Osteocyte (in vitro differentiated cells): ENCODE results near the gene MSLN. TPM values are rescaled to one million over a fixed set of nuclear protein-coding genes. Genes with fewer than 3 reads are reported as not detected.

ENCODE experiments used
- DNase-seq: peaks from one replicate; pipeline ENCODE4 v3.0.0; 2021; ENCODE audit warnings: mixed read lengths; ENCODE audit not compliant: unreplicated experiment; ENCODE audit errors: extremely low spot score
- H3K27ac Mint-ChIP-seq: one replicate; pipeline ENCODE4 v1.8.0; 2021; ENCODE audit warnings: mild to moderate bottlenecking, mixed read lengths; ENCODE audit not compliant: unreplicated experiment
- H3K27me3 Mint-ChIP-seq: one replicate; pipeline ENCODE4 v1.8.0; 2021; ENCODE audit warnings: mixed read lengths; ENCODE audit not compliant: unreplicated experiment
- H3K36me3 Mint-ChIP-seq: one replicate; pipeline ENCODE4 v1.8.0; 2021; ENCODE audit warnings: mixed read lengths; ENCODE audit not compliant: unreplicated experiment
- H3K4me1 Mint-ChIP-seq: one replicate; pipeline ENCODE4 v1.8.0; 2021; ENCODE audit warnings: mixed read lengths; ENCODE audit not compliant: unreplicated experiment
- H3K4me3 Mint-ChIP-seq: one replicate; pipeline ENCODE4 v1.8.0; 2021; ENCODE audit warnings: mild to moderate bottlenecking, moderate library complexity, mixed read lengths; ENCODE audit not compliant: unreplicated experiment
- H3K9me3 Mint-ChIP-seq: one replicate; pipeline ENCODE4 v1.8.0; 2021; ENCODE audit warnings: mixed read lengths; ENCODE audit not compliant: unreplicated experiment
- total RNA-seq: library from RNA; stranded (reverse); gene quantifications from 2 replicates; pipeline ENCODE4 v1.2.1, GENCODE V29; 2021
- TF ChIP-seq, protein P1 (sequence below): fragments of 200-600 bp; sonication (generic); IDR thresholded peaks from 2 replicates; pipeline ENCODE4 v1.5.0; 2021; ENCODE audit warnings: antibody characterized with exemption, mild to moderate bottlenecking, moderate library complexity

MSLN gene
- total RNA-seq, 1 donor from 2014 or later: 0.19 TPM

DNA sequence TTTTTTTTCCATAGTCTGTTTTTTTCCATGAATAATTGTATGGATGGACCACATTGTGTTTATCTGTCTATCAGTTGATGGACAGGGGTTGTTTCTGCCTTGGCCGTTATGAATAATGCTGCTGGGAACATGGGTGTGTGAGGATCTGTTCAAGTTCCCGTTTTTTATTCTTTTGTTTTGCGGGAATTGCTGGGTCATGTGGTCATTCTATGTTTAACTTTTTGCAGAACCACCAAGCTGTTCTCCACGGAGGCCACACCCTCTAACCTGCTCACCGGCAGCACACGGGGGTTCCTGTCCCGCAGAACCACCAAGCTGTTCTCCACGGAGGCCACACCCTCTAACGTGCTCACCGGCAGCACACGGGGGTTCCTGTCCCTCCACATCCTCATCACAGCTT lies 5.9 kb upstream of the MSLN start:
- peaks cover 8% of the 10 kb centered on the region for H3K27me3 Mint-ChIP-seq
- peaks cover 4% of the 10 kb centered on the region for H3K9me3 Mint-ChIP-seq
- no peaks in the 10 kb centered on the region for H3K36me3 Mint-ChIP-seq

DNA sequence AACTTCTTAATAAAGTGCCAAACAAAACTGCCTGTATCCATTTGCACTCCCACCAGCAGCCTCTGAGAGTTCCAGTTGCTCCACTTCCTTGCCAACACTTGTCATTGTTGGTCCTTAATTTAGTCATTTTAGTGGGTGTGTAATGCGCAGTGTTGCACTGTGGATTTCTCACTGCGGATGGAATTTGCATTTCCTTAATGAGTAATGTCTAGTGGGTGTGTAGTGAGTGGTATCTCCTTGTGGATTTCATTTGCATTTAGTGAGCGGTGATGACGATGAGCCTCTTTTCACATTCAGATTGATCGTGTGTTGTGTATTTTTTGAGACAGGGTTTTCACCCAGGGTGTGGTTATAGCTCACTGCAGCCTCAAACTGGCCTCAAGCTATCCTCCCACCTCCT lies 4.1 kb upstream of the MSLN start:
- no peak overlapping the region for H3K27ac Mint-ChIP-seq
- peaks cover 5% of the 10 kb centered on the region for H3K27me3 Mint-ChIP-seq
- H3K4me1 Mint-ChIP-seq: peaks cover 2% of the 10 kb centered on the region
- no peak overlapping the region for H3K4me3 Mint-ChIP-seq
- no peaks in the 10 kb centered on the region for H3K36me3 Mint-ChIP-seq
- no peak for DNase-seq
- peaks cover 4% of the 10 kb centered on the region for H3K9me3 Mint-ChIP-seq
- TF ChIP-seq, protein P1, sequence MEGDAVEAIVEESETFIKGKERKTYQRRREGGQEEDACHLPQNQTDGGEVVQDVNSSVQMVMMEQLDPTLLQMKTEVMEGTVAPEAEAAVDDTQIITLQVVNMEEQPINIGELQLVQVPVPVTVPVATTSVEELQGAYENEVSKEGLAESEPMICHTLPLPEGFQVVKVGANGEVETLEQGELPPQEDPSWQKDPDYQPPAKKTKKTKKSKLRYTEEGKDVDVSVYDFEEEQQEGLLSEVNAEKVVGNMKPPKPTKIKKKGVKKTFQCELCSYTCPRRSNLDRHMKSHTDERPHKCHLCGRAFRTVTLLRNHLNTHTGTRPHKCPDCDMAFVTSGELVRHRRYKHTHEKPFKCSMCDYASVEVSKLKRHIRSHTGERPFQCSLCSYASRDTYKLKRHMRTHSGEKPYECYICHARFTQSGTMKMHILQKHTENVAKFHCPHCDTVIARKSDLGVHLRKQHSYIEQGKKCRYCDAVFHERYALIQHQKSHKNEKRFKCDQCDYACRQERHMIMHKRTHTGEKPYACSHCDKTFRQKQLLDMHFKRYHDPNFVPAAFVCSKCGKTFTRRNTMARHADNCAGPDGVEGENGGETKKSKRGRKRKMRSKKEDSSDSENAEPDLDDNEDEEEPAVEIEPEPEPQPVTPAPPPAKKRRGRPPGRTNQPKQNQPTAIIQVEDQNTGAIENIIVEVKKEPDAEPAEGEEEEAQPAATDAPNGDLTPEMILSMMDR: no peak

More for the DNA sequence above, 5.9 kb upstream of the MSLN start:
- peaks cover under 1% of the 10 kb centered on the region for H3K4me1 Mint-ChIP-seq
- TF ChIP-seq, protein P1: no peak
- no peak overlapping the region for H3K4me3 Mint-ChIP-seq
- no peak for DNase-seq
- no peak overlapping the region for H3K27ac Mint-ChIP-seq

DNA sequence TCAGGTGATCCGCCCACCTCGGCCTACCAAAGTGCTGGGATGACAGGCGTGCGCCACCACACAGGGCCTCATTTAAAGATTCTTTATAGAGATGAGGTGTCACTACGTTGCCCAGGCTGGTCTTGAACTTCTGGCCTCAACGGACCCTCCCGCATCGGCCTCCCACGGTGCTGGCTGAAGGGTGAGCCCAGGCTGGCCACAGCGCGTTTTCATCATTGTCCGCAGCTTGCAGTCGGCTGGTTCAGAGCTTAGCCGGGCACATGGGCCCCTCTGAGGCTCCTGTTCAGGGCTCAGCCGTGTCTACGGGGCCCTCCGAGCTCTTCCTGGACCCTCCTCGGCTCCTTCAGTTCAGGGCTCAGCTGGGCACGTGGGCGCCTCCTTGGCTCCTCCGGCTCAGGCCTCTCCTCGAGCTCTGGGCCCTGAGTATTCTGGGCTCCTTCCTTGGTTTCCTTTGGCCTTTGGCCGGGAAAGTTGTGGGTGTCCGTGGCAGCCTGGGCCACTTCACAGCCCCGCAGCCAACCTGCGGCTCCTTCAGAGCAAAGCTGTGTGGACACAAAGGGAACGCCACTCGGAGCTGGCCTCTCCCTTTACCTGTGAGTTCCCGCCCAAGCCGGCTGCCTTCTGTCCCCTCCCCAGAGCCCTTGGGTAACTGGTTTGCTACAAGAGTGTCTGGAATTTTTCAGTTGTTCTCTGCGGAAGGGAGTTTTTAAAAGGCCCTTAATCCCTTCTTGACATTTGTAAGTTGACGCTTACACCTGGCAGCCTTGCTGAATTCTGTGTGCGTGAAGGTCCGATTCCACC lies 1.2 kb upstream of the MSLN start:
- Mint-ChIP-seq H3K27ac (no peak overlapping the region), H3K4me3 (no peak overlapping the region)

DNA sequence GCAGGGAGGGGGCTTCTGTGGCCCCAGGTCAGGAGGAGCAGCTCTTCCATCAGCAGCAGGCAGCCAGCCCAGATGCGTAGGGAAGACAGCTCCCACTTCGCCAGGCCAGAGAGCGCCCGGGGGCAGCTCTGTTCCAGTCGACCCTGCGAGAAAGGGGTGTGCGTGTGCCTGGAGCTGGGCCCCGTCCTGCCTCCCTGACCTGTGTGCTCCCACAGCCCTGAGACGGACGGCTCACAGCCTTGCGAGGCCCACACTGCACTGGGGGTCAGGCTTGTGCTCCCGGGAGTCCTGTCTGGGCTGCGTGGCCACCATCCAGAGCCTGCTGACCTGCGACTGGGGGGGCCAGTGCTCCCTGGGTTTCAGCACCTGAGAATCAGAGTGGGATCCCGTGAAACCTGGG lies 469 bp upstream of the MSLN start:
- Mint-ChIP-seq H3K27me3 (no peaks in the 10 kb centered on the region), H3K27ac (no peak overlapping the region), H3K36me3 (no peaks in the 10 kb centered on the region), H3K9me3 (peaks cover 4% of the 10 kb centered on the region), H3K4me3 (no peak overlapping the region), H3K4me1 (peaks cover 2% of the 10 kb centered on the region)
- DNase-seq: no peak
- TF ChIP-seq, protein P1: no peak

More for the DNA sequence above, 1.2 kb upstream of the MSLN start:
- Mint-ChIP-seq H3K4me1 (peaks cover 2% of the 10 kb centered on the region), H3K9me3 (peaks cover 4% of the 10 kb centered on the region), H3K27me3 (no peaks in the 10 kb centered on the region), H3K36me3 (no peaks in the 10 kb centered on the region)
- no peak for DNase-seq
- TF ChIP-seq, protein P1: no peak

DNA sequence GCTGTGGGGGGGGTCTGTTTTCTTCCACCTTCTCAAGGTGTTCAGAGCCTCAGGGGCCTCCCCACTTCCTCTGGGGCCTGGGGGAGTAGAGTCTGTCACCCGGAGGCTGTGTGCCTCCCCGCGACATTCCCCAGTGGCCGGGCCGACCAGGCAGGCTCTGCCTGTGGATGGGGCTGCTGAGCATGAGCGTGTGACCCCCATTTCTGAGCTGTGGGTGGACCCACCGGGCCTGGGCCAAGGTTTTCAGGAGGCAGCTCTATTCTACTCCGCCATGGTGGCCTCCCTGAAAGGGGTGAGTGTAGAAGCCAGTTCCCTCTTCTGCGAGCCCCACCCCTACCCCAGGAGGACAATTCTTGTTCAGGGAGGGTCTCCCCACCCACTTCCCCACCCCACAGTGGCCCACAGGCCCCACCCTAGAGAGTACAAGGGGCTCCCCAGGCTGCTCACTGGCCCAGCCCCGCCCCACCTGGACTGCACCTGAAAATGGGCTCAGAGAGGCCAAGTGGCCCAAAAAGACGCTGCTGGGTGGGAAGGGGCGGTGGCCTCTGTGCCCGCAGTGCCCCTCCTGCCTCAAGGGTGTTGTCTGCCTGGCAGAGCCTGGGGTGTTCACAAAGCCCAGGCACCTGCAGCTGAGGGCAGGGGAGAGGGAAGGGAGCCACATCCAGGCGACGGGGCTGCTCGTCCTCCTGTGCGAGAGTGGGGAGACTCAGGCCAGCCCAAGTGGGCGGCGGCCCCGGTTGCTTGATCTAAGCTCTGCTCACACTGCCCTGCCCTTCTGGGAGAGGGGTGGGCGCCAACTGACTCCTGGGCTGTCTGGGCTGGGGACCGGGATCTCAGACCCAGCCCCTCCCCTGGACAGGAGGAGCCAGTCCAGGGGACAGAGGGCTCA lies 1.3 kb downstream of the MSLN start:
- TF ChIP-seq, protein P1: no peak
- no peaks in the 10 kb centered on the region for H3K9me3 Mint-ChIP-seq
- H3K36me3 Mint-ChIP-seq: no peaks in the 10 kb centered on the region
- H3K27ac Mint-ChIP-seq: no peak overlapping the region
- H3K4me1 Mint-ChIP-seq: peaks cover 2% of the 10 kb centered on the region
- no peak overlapping the region for H3K4me3 Mint-ChIP-seq
- no peak for DNase-seq
- no peaks in the 10 kb centered on the region for H3K27me3 Mint-ChIP-seq
